ENCODE data around the gene ABCF2. TPM values are rescaled to one million over a fixed set of nuclear protein-coding genes. Genes with fewer than 3 reads are reported as not detected.

The ABCF2 gene
- total and polyA plus RNA-seq, 10 of the 15 experiments (the other 5 are each of a cell fraction or from before 2014, with no cell fraction given): 29.3 to 76.3 (median 57.1) TPM

DNA sequence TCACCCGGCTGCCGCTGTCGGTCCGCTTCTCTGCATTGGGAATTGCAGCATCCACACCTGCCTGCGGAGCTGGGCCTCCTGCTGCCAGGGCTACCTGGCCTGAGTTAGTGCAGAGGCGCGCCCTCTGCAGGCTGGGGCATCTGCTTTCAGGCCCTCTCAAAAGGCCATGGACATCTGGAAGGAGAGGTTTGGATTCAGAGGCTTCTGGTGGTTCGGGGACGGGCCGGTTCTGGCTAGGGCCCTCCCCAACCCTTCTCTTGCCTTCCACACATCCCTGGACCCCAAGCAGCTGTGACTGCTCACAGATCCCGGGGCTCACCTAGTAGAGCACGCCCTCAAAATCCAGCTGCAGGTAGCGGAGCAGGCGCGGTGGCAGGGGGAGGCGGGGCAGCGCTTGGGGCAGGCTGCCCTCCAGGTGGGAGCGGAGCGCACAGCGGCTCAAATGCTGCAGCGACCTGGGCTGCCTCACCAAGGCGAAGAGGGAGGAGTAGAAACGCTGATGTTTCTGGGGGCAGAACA lies 51.2 kb downstream of the ABCF2 start (continued):
- TF ChIP-seq, protein P1, sequence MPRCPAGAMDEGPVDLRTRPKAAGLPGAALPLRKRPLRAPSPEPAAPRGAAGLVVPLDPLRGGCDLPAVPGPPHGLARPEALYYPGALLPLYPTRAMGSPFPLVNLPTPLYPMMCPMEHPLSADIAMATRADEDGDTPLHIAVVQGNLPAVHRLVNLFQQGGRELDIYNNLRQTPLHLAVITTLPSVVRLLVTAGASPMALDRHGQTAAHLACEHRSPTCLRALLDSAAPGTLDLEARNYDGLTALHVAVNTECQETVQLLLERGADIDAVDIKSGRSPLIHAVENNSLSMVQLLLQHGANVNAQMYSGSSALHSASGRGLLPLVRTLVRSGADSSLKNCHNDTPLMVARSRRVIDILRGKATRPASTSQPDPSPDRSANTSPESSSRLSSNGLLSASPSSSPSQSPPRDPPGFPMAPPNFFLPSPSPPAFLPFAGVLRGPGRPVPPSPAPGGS (IDR thresholded peaks at IDR 0.05; ENCODE audit: borderline replicate concordance, insufficient read depth, low read depth, low read length, poor library complexity, severe bottlenecking): no peak

DNA sequence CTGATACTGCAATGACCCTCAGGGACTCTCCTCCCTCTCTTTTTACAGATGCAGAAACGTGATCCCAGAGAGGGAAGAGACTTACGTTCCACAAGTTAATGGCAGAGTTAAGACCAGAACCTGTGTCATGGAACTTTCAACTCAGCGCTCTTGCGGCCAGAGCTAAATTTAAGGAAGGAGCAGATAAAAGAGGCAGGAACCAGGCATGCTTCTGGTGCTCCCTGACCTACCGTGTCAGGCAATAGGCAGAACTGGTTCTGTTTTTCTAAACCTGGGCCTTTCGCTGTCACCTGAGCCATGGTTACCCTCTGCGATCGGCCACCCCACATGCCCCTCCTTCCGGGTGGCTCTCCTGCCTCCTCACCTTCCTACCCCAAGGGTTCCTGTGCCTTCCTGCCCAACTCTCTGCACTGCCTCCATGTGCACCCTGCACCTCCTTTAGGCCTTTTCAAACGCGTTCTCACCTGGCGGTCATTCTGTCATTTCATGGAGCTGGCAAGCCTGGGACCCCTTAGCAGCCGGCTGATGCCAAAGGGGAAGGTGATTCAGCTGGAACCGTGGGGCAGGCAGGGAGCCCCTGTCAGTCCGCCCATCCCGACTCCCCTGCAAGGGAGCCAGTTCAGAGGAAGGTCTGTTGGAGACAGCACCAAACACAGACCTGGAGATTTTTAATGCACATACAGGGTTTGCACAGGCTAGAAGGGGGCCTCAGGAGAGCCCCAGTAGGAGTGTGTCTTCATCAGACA lies 51.8 kb downstream of the ABCF2 start:
- DNase-seq (ENCODE audit: low read depth, low spot score): no peak
- no peak for ATAC-seq
- H3K9ac ChIP-seq (ENCODE audit: control insufficient read depth, insufficient read depth, low read length): no peak overlapping the region
- in situ Hi-C loops (cut with MboI) (no loop called here), intact Hi-C loops (cut with micrococcal nuclease; ENCODE audit: unreplicated experiment) (no loop called here)
- H3K27me3 ChIP-seq (replicated peaks in 1 of 2; ENCODE audit: control insufficient read depth in 2 of 2, insufficient read depth in 2 of 2, low read length in 1 of 2): peaks cover 4% of the 10 kb centered on the region in 2 experiments
- ChIA-PET CTCF (interaction anchor here (0.6 kb wide), 1 partner anchor 337 kb away, joined by 3 read pairs; no protein-coding TSS in a partner anchor), SMC1A (ENCODE audit: uncharacterized antibody, unreplicated experiment) (no interaction called here), RAD21 (ENCODE audit: unreplicated experiment) (no interaction called here), POLR2A (no interaction called here)
- H3K4me1 ChIP-seq (ENCODE audit: control insufficient read depth, insufficient read depth, low read length): no peaks in the 10 kb centered on the region
- FAIRE-seq: no peak
- no peaks in the 10 kb centered on the region for H3K36me3 ChIP-seq (ENCODE audit: control insufficient read depth in 2 of 2, insufficient read depth in 2 of 2, low read length in 1 of 2)
- TF ChIP-seq RB1 (IDR thresholded peaks at IDR 0.05; ENCODE audit: borderline replicate concordance) (no peak), KDM1A (IDR thresholded peaks at IDR 0.05; ENCODE audit: borderline replicate concordance) (no peak), ZNF217 (IDR thresholded peaks at IDR 0.05) (no peak), STAT1 (conservative IDR thresholded peaks at IDR 0.05) (no peak)
- no peak overlapping the region for H3K27ac ChIP-seq (ENCODE audit: control insufficient read depth, insufficient read depth)
- no peak overlapping the region for H3K4me2 ChIP-seq (ENCODE audit: control insufficient read depth, insufficient read depth)
- BruUV-seq (replicated peaks): no TSS peak
- no peaks in the 10 kb centered on the region for H3K79me2 ChIP-seq (ENCODE audit: control insufficient read depth, insufficient read depth, low read length)
- no peaks in the 10 kb centered on the region for H4K20me1 ChIP-seq (ENCODE audit: control insufficient read depth, insufficient read depth)
- WGBS (ENCODE audit: insufficient coverage, insufficient replicate concordance, low lambda C conversion rate, missing lambda C conversion rate): 60% methylated on average over 16 of the region's 16 CpGs
- no peaks in the 10 kb centered on the region for H3K9me3 ChIP-seq (replicated peaks; ENCODE audit: control insufficient read depth, insufficient read depth, low read length)
- H3K4me3 ChIP-seq: no peak overlapping the region
- no peak overlapping the region for H2AFZ ChIP-seq (ENCODE audit: control insufficient read depth, low read depth, low read length)
